Suppressor macrophage treated with lipopolysaccharide for 1 hour (primary cell): ENCODE measurements around the gene POLH.
"Not testable (repeated sequence)": the region's sequence is repeated elsewhere in the genome, so short reads cannot be mapped to it uniquely, and the experiment has no call there.

ENCODE experiments used
- DNase-seq, 3 donors: peaks; one replicate each; pipeline ENCODE4 v3.0.0-alpha.2; 2020 to 2022

POLH gene

GRCh38 chr6:43608310-43608763, 32.4 kb downstream of the POLH start:
- DNase-seq: peak; percentile 75 to 79 (median 77)

GRCh38 chr6:43608807-43609206, 32.8 kb downstream of the POLH start:
- DNase-seq: peak; percentile 37 to 53 (median 47)

DNA sequence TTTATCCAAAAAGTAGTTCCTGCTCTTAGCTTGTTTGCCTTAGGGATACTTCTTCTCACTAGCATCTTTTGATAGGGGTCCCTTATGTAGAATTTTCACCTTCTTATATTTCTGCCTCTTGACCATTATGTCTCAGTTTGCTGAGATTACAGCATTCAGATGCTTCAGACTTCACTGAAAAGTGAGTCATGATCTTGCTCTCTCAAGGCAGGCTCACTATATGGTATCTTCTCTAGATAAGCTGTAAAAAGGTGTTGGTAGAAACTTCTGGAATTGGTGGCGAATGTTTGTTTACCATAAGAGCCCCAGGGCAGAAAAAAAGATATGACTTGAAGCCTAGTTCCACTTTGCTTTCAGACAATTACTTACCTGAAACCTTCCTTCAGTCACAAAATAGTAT, 33.4 kb downstream of the POLH start:
- no peak for DNase-seq

DNA sequence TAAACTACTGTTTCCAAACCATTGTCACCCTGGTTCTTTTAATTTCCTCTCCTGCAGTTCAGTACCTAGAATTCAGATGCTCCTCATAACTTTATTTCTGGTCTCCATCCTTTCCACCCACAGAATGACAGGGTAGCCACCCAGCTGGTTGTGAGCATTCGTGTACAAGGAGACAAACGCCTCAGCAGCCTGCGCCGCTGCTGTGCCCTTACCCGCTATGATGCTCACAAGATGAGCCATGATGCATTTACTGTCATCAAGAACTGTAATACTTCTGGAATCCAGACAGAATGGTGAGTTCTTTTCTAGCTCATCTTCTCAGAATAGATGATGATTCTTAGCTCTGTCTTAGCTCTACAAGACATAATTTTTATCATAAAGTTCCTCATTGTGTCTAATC, 34.4 kb downstream of the POLH start:
- DNase-seq: no peak

DNA sequence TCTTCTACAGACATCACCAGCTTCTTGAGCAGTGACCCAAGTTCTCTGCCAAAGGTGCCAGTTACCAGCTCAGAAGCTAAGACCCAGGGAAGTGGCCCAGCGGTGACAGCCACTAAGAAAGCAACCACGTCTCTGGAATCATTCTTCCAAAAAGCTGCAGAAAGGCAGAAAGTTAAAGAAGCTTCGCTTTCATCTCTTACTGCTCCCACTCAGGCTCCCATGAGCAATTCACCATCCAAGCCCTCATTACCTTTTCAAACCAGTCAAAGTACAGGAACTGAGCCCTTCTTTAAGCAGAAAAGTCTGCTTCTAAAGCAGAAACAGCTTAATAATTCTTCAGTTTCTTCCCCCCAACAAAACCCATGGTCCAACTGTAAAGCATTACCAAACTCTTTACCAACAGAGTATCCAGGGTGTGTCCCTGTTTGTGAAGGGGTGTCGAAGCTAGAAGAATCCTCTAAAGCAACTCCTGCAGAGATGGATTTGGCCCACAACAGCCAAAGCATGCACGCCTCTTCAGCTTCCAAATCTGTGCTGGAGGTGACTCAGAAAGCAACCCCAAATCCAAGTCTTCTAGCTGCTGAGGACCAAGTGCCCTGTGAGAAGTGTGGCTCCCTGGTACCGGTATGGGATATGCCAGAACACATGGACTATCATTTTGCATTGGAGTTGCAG, 37.9 kb downstream of the POLH start:
- no peak for DNase-seq

DNA sequence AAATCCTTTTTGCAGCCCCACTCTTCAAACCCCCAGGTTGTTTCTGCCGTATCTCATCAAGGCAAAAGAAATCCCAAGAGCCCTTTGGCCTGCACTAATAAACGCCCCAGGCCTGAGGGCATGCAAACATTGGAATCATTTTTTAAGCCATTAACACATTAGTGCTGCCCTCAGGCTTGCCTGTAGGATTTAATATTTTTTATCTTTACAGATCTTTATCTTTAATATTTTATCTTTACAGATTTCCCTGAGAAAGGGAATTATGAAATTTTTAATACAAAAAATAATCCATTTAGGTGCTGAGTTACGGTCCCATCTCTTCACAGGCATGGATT, 38.4 kb downstream of the POLH start:
- DNase-seq: no peak

DNA sequence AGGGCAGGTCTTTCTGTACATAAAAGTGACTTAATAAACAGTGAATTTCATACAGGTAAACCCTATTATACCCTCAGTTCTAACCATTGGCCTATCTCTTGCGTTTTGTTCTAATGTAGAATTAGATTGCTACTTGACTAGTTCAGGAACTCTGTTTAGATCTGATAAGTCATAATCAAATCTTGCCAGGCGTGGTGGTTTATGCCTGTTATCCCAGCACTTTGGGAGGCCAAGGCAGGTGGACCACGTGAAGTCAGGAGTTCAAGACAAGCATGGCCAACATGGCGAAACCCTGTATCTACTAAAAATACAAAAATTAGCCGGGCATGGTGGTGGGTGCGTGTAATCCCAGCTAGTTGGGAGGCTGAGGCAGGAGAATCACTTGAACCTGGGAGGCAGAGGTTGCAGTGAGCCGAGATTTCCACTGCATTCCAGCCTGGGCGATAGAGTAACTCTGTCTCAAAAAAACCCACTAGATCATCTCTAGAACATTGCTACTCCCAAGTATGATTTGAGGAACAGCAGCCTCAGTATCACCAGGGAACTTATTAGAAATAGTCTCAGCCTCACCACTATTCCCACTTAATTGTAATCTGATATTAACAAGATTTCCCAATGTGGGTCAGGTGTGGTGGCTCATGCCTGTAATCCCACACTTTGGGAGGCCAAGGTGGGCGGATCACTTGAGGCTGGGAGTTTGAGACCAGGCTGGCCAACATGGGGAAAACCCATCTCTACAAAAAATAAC, 40.9 kb downstream of the POLH start:
- DNase-seq: no peak

GRCh38 chr6:43621078-43621835, 45.3 kb downstream of the POLH start:
- DNase-seq: no peak

DNA sequence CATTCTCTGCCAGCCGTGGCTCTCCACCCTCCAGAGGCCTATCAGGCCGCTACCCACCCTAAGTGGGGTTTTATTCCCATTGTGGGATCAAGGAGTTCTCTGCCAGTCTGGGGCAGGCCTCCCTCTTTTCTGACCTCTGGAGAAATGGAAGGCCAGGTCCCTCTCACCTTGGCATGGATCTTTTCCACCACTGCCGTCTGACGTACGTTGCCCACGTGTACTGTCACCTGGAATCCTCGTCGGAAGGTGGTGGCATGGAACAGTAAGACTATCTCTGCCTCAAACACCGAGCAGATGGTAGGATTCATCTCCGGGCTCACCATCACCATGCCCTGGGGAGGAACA, 45.8 kb downstream of the POLH start:
- DNase-seq: no peak

GRCh38 chr6:43622541-43622940, 46.6 kb downstream of the POLH start:
- no peak for DNase-seq

DNA sequence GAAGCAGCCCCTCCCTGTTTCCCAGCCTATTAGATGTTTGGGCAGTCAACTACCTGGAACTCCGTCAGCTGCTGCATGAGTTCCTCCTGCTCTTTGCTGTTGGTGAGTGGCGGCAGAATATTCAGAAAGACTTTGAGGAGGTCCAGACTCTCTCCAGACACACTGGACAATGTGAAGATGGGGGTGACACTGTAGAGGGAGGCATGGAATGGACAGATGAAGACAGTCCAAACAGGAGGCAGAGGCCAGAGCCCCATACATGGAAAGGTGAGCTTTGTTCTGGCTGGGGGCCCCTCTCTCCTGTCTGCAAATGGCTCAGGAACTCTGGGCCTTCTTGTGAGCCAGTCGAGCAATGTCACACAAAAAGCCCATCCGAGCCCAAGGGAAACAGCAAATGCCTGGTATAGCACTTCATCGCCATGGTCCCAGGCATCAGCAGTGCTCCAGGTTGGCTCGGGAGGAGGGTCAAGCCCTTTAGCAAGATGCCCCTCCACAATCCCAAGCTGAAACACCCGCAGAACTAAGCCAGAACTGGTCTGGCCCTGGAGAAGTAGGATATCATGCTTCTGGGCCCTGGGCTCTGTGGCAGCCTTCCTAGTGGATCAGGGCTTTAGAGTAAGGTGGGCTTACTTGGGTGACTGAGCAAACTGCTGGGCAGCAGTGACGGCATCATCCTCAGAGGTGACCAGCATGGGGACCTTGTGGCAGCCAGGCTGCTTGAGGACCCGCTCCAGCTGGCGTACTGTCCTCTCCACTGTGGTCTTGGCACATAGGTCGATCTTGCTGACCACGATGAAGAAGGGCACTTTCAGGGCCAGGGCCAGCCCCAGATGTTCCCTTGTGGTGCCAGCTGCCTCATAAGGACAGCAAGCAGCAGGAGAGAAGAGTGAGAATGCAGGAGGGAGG, 48.1 kb downstream of the POLH start:
- DNase-seq: no peak

DNA sequence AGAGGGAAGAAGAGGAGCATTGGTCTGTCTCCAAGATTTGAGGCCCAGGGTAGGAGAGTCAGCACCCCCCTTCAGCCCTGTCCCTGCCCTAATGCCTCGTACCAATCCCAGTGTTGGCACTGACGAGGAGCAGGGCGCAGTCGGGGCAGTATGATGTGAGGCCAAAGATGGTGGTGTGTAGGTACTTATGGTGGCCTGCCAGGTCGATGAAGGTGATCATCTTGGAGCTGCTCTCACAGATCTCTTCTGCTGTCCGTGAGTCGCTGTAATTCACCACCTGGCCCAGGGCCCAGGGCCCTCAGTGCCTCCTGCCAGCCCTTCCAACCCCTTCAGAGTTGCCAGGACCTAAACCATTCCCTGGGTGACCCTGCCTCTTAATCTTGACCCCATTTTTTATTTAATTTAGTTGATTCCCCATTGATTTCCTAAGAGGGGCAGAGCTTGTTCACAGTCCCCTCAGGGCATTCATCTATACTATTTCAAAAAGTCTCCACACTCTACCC, 48.9 kb downstream of the POLH start:
- no peak for DNase-seq

DNA sequence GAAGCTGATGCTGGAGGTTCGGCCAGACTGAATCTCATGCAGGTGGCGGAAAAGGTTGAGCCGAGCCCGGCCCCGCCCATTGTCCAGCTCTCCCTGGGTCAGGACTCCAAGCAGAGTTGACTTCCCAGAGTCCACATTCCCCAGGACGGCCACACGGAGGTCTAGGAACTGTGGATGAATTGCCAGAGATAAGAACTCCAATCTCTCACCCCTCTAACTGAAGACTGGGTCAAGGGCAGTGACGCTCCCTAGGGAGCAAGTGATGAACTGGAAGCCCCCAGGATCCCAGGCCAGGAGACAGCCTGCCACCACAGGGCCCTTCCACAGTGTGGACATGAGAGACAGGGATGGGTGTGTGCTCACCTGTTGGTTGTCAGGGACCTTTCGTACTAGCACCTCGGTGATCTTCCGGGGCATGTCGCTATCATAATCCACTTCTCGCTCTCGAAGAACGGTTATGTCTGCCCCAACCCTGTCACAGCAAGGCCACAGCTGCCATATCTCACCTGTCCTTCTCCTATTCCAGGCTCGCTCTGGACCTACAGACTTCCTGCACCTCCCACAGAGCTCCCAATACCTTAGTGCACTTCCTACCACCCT, 49.5 kb downstream of the POLH start:
- DNase-seq: no peak

- DNase-seq: peak; percentile 95 to 99 (median 98)
These were observed 51.2 kb downstream of the POLH start for GRCh38 chr6:43627008-43627825.

- DNase-seq: peak; percentile 33 to 52 (median 35)
These were observed 52.6 kb downstream of the POLH start for GRCh38 chr6:43628393-43629103.

DNA sequence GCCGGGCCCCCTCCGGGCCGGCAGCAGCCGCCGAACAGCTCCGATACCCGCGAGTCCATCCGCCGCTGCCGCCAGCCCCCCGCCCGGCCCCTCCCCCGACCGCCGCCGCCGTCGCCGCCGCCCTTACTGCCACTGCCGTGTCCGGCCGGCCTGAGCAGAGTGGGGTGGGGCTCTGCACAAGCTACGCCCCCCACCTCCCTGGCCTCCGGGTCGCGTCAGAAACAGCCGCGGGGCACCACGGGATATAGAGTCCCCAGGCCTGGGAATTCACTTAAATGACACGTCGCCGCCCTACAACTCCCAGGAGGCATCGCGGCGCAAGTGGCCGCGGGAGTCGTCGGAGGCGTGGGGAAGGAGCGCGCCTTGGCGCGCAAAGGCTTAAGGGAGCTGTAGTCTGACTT, 53.1 kb downstream of the POLH start, which contains the start of gene GTPBP2:
GTPBP2 (minus strand) TSS at position 161 of the 401 bp plus-strand sequence; CDS start at position 59, 102 bp downstream.
- peak; percentile 99 to 100 (median 100) for DNase-seq

DNA sequence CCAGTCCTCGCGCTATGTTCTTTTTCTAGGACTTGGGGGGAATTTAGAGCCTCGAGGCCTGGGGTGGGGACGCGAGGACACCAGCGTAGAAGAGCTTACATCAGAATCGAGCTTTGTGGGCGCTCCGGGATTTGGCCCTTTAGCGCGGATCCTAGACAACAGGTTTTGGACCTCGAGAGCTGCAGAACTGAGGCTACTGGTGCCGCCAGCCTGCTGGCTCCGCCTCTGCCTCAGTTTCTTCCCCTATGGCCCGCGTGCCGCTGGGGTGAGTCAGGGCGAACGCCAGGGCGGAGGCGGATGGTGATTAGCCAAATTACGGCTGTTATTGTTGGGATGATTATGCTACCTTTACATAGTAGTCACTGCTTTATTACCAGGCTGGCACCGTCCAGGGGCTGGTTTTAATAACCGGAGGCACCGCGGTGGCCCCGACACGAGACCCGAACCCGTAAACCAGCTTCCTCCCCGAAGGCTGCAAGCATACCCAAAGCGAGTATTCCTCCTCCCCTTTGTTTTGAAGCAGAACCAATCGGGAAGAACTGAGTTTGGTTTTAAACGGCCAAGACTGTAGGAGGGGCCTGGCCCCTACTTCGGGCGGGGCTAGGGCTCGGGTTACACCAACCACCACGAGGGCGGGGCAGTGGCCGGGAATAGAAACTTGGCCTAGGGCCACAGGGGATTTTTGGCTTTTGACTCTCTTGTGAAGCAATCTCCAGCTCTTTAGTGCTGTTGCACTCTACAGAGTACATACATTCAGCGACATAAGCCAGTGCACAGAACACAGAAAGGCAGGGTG, 53.7 kb downstream of the POLH start:
- peak; percentile 98 to 99 (median 98) for DNase-seq

GRCh38 chr6:43630980-43631619, 55.1 kb downstream of the POLH start:
- no peak for DNase-seq

DNA sequence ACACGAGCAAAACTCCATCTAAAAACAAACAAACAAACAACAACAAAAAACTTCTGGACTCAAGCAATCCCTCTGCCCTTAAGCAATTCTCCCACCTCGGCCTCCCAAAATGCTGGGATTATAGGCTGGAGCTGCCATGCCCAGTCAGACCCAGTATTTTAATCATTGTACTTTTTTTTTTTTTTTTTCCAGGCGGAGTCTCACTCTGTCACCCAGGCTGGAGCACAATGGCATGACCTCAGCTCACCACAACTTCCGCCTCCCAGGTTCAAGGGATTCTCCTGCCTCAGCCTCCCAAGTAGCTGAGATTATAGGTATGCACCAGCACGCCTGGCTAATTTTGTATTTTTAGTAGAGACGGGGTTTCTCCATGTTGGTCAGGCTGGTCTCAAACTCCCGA, 57.0 kb downstream of the POLH start:
- not testable (repeated sequence) for DNase-seq
